Sciatic nerve (tissue), 2 donors: ENCODE results near the gene RSRP1. TPM values are rescaled to one million over a fixed set of nuclear protein-coding genes. Genes with fewer than 3 reads are reported as not detected.

ENCODE experiments used
- ATAC-seq: fragments of 200-7000 bp; cut with Tn5 transposase; one replicate; pipeline ENCODE4 v1.9.1; 2020; ENCODE audit warnings: mild to moderate bottlenecking, moderate library complexity
- DNase-seq: peaks from one replicate; pipeline ENCODE4 v3.0.0-alpha.2; 2020; ENCODE audit warnings: low spot score
- intact Hi-C: fragments of 100-400 bp; cut with DNase I; formaldehyde crosslinking; loops from one replicate; pipeline ENCODE4 v1.14.2; 2022
- total RNA-seq: library from RNA; stranded (reverse); fragmentation: NEBNext Ultra II Directional; extraction: Animal tissue kit (Norgen Biotek cat#: 25700); gene quantifications from one replicate; pipeline ENCODE4 v1.2.1, GENCODE V29; 2021
- donor health status: DM: no; HTN: no; CAD: no.
- donor health status: DM: no; HTN: no; CAD: no.

The RSRP1 gene
- total RNA-seq, 1 donor from 2014 or later = 144 TPM

DNA sequence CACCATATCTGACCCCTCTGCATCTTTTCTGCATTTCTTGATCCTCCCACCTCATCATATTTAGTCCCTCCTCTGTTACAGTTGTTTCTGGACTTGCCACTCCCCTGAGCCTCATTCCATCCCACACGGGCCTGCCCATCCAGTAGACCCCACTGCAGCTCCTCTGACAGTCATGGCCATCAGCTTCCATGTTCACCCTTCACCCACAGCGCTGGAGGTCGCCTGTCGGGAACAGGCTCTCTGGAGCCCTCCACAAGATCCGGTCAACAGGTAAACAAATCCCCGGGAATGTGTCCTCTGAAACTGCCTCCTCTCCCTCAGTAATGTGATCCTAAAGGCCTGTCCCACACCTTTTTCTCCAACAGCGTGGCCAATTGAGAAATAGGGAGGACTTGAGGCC lies 46.2 kb downstream of the RSRP1 start:
- intact Hi-C loops = loop anchor here (10.0 kb wide), 1 partner anchor 266 kb away; the partner anchor contains the start of gene RUNX3
- no peak for ATAC-seq
- no peak for DNase-seq

- ATAC-seq = no peak
- intact Hi-C loops = loop anchor here (10.0 kb wide), 1 partner anchor 265 kb away; the partner anchor contains the start of gene RUNX3
- DNase-seq = no peak
Measured at GRCh38 chr1:25199819-25200620, 47.2 kb downstream of the RSRP1 start.

DNA sequence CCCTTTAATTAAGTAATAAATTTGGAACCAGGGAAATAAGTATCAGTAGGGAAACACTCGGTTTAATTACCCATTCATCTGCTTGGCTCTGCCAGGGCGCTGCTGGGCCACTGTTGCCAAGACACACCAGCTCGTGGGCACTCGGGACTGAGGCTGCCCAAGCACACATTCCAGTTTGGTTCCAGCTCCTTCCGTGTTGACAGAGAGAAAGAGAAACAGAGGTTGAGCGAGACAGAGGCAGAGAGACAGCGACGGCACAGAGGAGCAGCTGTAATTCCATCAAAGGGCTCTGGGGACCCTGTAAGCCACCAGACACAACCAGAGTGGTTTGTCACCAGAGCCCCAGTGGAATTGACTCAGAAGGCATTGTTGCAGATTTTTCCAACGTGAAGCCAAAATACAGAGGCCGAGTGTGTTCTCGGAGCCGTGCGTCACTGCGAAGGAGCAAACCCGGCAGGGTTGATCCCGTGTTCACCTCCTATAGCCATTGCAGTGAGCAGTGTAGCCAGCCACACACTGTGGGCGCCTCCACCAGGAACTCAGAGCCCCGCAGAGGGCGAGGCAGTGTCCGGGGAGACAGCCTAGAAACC lies 48.5 kb downstream of the RSRP1 start:
- DNase-seq = no peak
- peak; percentile 38 for ATAC-seq
- intact Hi-C loops = no loop called here

- no peak for DNase-seq
- ATAC-seq = no peak
- intact Hi-C loops = no loop called here
Measured at GRCh38 chr1:25197982-25198662, 49.1 kb downstream of the RSRP1 start.

- intact Hi-C loops = no loop called here
- no peak for DNase-seq
- ATAC-seq = no peak
Measured at GRCh38 chr1:25197235-25197975, 49.8 kb downstream of the RSRP1 start.

DNA sequence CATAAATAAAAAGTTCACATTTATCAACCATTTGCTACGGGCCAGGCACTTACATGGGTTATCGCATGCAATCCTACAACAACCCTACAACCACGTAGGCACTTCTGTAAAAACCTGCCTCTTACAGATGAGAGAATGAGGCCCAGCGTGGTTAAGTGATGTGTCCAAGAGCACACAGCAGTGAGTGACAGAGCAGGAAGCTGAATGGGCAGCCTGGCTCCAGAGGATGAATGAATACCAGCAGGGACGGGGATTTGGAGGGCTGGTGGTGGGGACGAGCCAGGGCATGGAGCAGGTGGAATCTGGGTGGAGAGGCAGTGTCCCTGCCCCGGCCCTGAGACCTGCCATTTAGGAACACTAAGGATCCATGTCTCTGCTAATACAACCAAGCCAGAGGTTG lies 50.4 kb downstream of the RSRP1 start:
- DNase-seq (no peak), ATAC-seq (no peak)
- intact Hi-C loops = no loop called here

GRCh38 chr1:25195835-25196234 lies 51.4 kb downstream of the RSRP1 start:
- DNase-seq (no peak), ATAC-seq (no peak)
- intact Hi-C loops = no loop called here

DNA sequence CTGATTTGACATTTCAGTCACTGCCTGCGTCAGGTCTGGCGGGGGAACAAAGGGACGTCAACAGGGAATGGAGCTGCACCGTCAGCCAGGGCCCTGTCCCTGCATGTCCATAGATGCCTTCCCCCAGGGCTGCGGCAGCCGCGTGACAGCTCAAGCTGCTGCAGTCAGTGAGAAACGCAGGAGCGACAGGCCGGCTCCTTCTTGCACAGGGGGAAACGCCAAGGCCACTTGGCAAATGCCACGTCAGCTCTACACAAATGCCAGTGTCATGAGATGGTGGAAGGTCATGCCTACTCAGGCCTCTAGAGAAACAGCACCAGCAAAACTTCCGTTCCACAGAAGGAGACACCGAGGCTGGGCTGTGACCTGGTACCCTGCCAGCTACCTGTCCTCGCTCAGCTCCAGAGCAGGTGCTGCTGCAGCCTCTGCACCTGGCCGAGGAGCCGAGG lies 52.7 kb downstream of the RSRP1 start:
- intact Hi-C loops = no loop called here
- no peak for ATAC-seq

DNA sequence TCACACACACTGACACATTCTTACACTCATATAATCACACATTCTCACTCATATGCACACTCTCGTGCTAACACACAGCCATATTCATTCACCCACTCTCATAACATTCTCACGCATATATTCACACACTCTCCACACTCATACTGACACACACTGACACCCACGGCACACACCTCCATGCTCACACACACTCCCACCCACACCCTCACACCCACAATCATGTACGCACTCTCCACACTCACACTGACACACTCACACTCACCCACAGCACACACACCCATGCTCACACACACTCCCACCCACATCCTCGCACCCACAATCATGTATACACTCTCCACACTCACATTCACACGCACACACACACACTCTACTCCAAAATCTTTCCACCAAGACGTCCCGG lies 53.2 kb downstream of the RSRP1 start:
- ATAC-seq (no peak), DNase-seq (no peak)
- intact Hi-C loops = no loop called here

More for the DNA sequence above, 52.7 kb downstream of the RSRP1 start:
- no peak for DNase-seq

DNA sequence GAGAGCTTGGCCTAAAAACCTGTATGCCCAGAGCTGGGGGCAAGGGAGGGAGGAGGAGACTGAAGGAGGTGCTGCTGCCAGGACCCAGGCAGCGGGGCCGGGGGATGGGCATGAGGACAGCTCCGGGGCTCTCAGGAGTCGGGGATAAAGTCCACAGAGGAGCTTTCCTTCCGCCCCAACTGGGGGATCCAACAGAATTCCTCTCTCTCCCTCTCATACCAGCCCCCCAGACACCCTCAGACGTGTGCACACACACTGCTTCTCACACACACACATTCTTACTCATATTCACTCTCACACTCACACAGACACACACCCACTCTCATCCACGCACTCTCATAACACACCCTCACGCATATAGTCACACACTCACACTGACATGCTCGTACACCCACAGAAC lies 54.0 kb downstream of the RSRP1 start:
- no peak for DNase-seq
- intact Hi-C loops = no loop called here
- no peak for ATAC-seq

Other genes with a start within 250 kb of the RSRP1 start
- gene SYF2, start 15.0 kb downstream of the RSRP1 start, total RNA-seq = 42.3 TPM
- gene RHD, start 25.1 kb upstream of the RSRP1 start, total RNA-seq = 0.27 TPM
- gene TMEM50A, start 90.9 kb upstream of the RSRP1 start, total RNA-seq = 102 TPM
- gene RHCE, start 173.4 kb upstream of the RSRP1 start, total RNA-seq = 1.1 TPM
- 20.4 TPM for gene MACO1, start 183.4 kb upstream of the RSRP1 start, total RNA-seq